ENCODE measurements around the gene ERLIN1. TPM values are rescaled to one million over a fixed set of nuclear protein-coding genes. Genes with fewer than 3 reads are reported as not detected.

Gene ERLIN1
- total and polyA plus RNA-seq, 10 of the 15 experiments (the other 5 are each of a cell fraction or from before 2014, with no cell fraction given), result 4.9 to 21.7 (median 13.0) TPM

DNA sequence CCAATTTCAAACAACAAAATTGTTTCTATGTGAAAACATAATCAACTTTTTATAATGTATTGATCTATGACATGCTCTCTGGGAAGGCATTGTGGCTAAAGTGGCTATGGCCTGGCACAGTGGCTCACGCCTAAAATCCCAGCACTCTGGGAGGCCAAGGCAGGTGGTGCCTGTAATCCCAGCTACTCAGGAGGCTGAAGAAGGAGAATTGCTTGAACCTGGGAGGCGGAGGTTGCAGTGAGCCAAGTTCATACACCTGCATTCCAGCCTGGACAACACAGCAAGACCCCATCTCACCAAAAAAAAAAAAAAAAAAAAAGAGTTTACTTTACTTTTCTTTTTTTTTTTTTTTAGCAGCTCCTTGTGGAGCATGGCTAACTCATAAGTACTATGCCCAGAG lies 65.3 kb downstream of the ERLIN1 start:
- in situ Hi-C loops (cut with MboI) (no loop called here), intact Hi-C loops (cut with micrococcal nuclease; ENCODE audit: unreplicated experiment) (no loop called here)
- WGBS (ENCODE audit: insufficient coverage, insufficient replicate concordance, low lambda C conversion rate, missing lambda C conversion rate), result 64% methylated on average over 2 of the region's 2 CpGs
- Histone ChIP-seq H3K4me1 (ENCODE audit: control insufficient read depth, insufficient read depth, low read length) (no peaks in the 10 kb centered on the region), H3K27ac (ENCODE audit: control insufficient read depth, insufficient read depth) (no peak overlapping the region), H2AFZ (ENCODE audit: control insufficient read depth, low read depth, low read length) (no peak overlapping the region), H3K36me3 (ENCODE audit: control insufficient read depth in 2 of 2, insufficient read depth in 2 of 2, low read length in 1 of 2) (no peaks in the 10 kb centered on the region), H4K20me1 (ENCODE audit: control insufficient read depth, insufficient read depth) (no peaks in the 10 kb centered on the region), H3K9ac (ENCODE audit: control insufficient read depth, insufficient read depth, low read length) (no peak overlapping the region), H3K9me3 (replicated peaks; ENCODE audit: control insufficient read depth, insufficient read depth, low read length) (no peaks in the 10 kb centered on the region), H3K4me2 (ENCODE audit: control insufficient read depth, insufficient read depth) (no peak overlapping the region), H3K79me2 (ENCODE audit: control insufficient read depth, insufficient read depth, low read length) (no peaks in the 10 kb centered on the region), H3K4me3 (no peak overlapping the region), H3K27me3 (replicated peaks in 1 of 2; ENCODE audit: control insufficient read depth in 2 of 2, insufficient read depth in 2 of 2, low read length in 1 of 2) (no peaks in the 10 kb centered on the region)
- FAIRE-seq (no peak), ATAC-seq (no peak), DNase-seq (ENCODE audit: low read depth, low spot score) (no peak)
- ChIA-PET RAD21 (ENCODE audit: unreplicated experiment) (interaction anchor here (0.7 kb wide), 1 partner anchor 44 kb away, joined by 5 read pairs; no protein-coding TSS in a partner anchor), POLR2A (interaction anchor here (0.6 kb wide), 1 partner anchor 47 kb away, joined by 3 read pairs; no protein-coding TSS in a partner anchor), SMC1A (ENCODE audit: uncharacterized antibody, unreplicated experiment) (no interaction called here), CTCF (interaction anchor here (0.8 kb wide), 1 partner anchor 120 kb away, joined by 3 read pairs; no protein-coding TSS in a partner anchor)
- BruUV-seq (replicated peaks), result no TSS peak
- TF ChIP-seq, protein P1, sequence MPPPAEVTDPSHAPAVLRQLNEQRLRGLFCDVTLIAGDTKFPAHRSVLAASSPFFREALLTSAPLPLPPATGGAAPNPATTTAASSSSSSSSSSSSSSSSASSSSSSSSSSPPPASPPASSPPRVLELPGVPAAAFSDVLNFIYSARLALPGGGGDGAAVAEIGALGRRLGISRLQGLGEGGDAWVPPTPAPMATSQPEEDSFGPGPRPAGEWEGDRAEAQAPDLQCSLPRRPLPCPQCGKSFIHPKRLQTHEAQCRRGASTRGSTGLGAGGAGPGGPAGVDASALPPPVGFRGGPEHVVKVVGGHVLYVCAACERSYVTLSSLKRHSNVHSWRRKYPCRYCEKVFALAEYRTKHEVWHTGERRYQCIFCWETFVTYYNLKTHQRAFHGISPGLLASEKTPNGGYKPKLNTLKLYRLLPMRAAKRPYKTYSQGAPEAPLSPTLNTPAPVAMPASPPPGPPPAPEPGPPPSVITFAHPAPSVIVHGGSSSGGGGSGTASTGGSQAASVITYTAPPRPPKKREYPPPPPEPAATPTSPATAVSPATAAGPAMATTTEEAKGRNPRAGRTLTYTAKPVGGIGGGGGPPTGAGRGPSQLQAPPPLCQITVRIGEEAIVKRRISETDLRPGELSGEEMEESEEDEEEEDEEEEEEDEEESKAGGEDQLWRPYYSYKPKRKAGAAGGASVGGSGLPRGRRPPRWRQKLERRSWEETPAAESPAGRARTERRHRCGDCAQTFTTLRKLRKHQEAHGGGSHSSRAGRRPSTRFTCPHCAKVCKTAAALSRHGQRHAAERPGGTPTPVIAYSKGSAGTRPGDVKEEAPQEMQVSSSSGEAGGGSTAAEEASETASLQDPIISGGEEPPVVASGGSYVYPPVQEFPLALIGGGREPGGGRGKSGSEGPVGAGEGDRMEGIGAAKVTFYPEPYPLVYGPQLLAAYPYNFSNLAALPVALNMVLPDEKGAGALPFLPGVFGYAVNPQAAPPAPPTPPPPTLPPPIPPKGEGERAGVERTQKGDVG (CRISPR knock-in tag; IDR thresholded peaks at IDR 0.05), result no peak
- TF ChIP-seq DPF2 (IDR thresholded peaks at IDR 0.05) (no peak), EGR1 (IDR thresholded peaks at IDR 0.05; ENCODE audit: borderline replicate concordance in 1 of 2, low read depth in 2 of 2, low read length in 2 of 2) (no peak), IRF4 (IDR thresholded peaks at IDR 0.05; ENCODE audit: low read depth, low read length) (no peak), ZNF207 (IDR thresholded peaks at IDR 0.05; ENCODE audit: borderline replicate concordance) (no peak), NR2C2 (IDR thresholded peaks at IDR 0.05; ENCODE audit: borderline replicate concordance, control insufficient read depth, insufficient read length, low read depth) (no peak), BCL11A (IDR thresholded peaks at IDR 0.05; ENCODE audit: low read depth, low read length) (no peak), LARP7 (IDR thresholded peaks at IDR 0.05) (no peak), CHD2 (IDR thresholded peaks at IDR 0.05; ENCODE audit: borderline replicate concordance, low read depth, low read length) (no peak), POLR2AphosphoS5 (IDR thresholded peaks at IDR 0.05; ENCODE audit: low read length) (no peak)
- TF ChIP-seq, protein P2, sequence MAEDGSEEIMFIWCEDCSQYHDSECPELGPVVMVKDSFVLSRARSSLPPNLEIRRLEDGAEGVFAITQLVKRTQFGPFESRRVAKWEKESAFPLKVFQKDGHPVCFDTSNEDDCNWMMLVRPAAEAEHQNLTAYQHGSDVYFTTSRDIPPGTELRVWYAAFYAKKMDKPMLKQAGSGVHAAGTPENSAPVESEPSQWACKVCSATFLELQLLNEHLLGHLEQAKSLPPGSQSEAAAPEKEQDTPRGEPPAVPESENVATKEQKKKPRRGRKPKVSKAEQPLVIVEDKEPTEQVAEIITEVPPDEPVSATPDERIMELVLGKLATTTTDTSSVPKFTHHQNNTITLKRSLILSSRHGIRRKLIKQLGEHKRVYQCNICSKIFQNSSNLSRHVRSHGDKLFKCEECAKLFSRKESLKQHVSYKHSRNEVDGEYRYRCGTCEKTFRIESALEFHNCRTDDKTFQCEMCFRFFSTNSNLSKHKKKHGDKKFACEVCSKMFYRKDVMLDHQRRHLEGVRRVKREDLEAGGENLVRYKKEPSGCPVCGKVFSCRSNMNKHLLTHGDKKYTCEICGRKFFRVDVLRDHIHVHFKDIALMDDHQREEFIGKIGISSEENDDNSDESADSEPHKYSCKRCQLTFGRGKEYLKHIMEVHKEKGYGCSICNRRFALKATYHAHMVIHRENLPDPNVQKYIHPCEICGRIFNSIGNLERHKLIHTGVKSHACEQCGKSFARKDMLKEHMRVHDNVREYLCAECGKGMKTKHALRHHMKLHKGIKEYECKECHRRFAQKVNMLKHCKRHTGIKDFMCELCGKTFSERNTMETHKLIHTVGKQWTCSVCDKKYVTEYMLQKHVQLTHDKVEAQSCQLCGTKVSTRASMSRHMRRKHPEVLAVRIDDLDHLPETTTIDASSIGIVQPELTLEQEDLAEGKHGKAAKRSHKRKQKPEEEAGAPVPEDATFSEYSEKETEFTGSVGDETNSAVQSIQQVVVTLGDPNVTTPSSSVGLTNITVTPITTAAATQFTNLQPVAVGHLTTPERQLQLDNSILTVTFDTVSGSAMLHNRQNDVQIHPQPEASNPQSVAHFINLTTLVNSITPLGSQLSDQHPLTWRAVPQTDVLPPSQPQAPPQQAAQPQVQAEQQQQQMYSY (CRISPR knock-in tag; IDR thresholded peaks at IDR 0.05), result no peak
- TF ChIP-seq, protein P3, sequence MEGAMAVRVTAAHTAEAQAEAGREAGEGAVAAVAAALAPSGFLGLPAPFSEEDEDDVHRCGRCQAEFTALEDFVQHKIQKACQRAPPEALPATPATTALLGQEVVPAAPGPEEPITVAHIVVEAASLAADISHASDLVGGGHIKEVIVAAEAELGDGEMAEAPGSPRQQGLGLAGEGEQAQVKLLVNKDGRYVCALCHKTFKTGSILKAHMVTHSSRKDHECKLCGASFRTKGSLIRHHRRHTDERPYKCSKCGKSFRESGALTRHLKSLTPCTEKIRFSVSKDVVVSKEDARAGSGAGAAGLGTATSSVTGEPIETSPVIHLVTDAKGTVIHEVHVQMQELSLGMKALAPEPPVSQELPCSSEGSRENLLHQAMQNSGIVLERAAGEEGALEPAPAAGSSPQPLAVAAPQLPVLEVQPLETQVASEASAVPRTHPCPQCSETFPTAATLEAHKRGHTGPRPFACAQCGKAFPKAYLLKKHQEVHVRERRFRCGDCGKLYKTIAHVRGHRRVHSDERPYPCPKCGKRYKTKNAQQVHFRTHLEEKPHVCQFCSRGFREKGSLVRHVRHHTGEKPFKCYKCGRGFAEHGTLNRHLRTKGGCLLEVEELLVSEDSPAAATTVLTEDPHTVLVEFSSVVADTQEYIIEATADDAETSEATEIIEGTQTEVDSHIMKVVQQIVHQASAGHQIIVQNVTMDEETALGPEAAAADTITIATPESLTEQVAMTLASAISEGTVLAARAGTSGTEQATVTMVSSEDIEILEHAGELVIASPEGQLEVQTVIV (IDR thresholded peaks at IDR 0.05; ENCODE audit: borderline replicate concordance, partially characterized antibody), result no peak
- TF ChIP-seq, protein P4, sequence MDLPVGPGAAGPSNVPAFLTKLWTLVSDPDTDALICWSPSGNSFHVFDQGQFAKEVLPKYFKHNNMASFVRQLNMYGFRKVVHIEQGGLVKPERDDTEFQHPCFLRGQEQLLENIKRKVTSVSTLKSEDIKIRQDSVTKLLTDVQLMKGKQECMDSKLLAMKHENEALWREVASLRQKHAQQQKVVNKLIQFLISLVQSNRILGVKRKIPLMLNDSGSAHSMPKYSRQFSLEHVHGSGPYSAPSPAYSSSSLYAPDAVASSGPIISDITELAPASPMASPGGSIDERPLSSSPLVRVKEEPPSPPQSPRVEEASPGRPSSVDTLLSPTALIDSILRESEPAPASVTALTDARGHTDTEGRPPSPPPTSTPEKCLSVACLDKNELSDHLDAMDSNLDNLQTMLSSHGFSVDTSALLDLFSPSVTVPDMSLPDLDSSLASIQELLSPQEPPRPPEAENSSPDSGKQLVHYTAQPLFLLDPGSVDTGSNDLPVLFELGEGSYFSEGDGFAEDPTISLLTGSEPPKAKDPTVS (IDR thresholded peaks at IDR 0.05; ENCODE audit: low read depth, low read length), result no peak
